Kidney tubule cell (primary cell): ENCODE measurements around the gene CD38.
"Not testable (repeated sequence)": the region's sequence is repeated elsewhere in the genome, so short reads cannot be mapped to it uniquely, and the experiment has no call there.

Experiments used
- DNase-seq: peaks from one replicate; pipeline ENCODE4 v3.0.0-alpha.2; 2018; ENCODE audit warnings: low spot score

CD38 gene

DNA sequence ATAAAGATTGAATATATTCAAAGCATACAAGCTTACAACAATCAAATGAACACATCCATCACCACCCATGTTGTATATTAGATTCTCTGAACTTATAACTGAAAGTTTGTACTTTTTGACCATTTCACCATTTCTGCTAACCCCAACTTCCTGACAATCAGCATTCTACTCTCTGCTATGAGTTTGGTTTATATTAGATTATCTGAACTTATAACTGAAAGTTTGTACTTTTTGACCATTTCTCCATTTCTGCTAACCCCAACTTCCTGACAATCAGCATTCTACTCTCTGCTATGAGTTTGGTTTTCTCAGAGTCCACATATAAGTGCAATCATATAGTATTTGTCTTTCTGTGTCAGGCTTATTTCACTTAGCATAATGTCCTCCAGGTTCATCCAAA lies 15.7 kb upstream of the CD38 start:
- not testable (repeated sequence) for DNase-seq

DNA sequence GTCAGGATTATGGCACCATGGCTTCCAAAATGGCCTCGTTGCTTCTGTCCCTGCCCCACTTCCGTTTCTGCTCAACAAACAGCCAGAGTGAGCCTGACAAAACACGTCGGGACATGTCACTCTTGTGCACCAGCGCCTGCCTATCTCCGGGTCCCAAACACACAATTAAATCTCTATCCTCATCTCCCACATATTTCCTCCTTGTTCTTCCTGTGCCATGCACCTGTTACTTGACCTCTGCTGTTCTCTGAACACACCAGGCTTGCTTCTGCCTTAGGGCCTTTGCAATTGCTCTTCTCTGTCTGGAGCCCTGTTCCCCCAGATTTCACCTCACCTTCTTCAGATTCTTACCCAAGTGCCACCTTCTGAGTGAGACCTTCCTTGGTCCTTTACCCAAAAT lies 12.7 kb upstream of the CD38 start:
- no peak for DNase-seq

DNA sequence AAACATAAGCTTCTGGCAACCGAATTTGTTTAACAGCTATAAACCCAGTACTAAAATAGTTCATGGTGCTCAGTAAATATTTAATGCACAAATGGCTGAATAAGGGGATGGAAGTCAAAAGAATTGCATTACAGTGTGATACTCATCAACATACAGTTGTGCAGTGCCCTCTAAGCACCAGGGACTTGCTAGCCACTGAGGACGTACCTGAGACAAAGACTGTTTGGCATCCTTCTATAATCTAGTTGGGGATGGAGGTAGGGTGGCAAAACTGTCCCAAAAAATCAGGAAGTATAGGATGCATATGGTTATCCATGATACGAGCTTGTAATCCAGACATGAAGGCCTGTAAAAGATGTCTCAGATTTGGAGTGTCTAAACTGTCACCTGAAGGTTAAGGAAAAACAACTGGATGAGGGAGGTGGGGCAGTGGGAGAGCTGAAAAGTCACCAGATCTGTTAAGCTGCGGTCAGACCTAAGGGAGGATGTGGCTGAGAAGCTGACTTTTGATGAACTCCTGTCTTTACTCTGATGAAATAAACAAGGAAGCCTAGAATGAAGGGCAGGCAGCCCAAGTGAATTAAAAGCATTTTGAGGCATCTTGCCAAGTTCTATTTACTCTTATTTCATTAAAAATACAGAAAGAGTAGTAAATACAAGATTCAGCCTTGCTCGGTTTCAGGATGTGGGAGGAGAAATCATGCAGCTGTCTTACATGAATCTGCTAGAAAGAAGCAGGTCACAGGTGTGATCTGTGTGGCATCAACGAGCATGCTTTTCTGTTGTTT lies 12.0 kb upstream of the CD38 start:
- DNase-seq: no peak

DNA sequence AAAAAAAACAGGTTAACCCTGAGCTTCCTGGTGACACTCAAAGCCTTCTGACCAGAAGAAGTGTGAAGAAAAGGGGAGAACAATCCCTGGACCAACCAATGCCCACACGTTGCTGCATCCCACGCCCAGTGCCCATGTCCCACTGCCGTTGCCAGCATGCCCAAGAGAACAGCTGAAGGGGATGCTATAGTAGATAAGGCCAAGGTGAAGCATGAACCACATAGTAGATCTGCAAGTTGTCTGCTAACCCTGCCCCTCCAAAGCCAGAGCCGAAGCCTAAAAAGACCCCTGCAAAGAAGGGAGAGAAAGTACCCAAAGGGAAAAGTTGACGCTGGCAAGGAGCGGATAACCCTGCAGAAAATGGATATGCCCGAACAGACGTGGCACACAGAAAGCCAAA lies 11.3 kb upstream of the CD38 start:
- DNase-seq: no peak

DNA sequence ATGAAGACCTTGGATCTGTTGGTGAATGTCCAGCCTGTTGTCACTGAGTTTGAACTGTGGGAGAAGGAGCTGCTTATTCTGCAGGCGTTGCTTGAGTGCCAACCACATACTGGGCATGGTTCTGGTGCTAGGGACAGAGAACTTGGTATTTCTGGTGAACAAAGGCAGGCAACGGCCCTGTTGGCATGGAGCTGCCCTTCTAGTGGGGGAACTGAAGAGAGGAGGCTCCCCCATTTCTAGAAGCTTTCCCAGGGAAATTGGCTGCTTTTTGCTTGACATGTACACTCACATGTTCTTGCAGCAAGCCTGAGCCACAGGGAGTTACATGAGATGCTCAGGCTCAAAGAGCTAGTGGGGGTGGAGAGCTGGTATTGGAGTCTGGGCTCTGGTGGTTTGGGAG lies 8.9 kb upstream of the CD38 start:
- DNase-seq: no peak

DNA sequence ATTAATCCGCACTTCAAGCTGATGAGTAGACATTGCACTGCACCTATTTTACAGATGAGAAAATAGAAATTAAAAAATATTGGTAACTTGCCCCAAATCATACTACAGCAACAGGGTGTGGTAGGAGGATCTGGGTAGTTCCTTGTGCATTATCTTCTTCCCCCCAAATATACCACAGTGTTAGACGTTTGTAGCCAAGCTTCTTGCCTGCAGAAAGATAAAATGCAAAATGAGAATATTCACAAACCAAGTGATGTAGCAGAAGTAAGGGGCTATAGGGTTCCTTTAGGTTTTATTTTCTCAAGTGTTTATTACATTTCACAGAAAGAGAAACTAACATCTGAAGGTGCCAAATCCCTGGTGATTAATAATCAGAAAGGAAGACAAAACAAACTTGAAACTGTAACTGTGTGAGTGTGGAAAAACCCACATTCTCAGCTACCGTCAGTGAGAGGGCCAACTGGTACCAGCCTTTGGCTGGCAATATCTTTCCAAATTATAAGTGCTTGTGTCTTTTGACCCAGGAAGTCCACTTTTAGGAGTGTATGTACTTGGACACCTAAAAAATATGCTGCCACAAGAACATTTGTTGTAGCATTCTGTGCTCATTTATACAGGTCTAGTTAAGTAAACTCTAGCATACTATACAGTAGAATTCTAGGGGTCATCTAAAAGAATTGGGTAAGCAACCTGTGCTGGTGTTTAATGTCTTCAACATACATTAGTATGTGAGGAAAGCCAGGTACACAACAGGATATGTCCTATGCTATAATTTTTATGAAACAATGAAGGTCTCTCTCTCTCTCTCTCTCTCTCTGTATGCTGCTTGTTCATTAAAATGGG lies 6.7 kb upstream of the CD38 start:
- DNase-seq: no peak

DNA sequence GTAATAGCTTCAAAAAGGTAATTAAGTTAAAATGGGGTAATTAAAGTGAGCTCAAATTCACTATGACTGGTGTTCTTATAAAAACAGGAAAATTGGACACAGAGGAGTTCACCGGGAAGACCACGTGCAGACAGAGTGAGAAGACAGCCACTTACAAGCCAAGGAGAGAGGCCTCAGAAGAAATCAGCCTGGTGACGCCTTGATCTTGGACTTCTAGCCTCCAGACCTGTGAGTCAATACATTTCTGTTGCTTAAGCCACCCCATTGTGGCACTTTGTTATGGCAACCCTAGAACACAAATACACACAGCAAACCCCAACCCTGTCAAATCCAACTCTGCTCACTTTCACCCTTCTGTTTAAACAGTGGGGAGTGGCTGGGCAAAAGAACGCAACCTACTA lies 4.1 kb upstream of the CD38 start:
- DNase-seq: no peak

DNA sequence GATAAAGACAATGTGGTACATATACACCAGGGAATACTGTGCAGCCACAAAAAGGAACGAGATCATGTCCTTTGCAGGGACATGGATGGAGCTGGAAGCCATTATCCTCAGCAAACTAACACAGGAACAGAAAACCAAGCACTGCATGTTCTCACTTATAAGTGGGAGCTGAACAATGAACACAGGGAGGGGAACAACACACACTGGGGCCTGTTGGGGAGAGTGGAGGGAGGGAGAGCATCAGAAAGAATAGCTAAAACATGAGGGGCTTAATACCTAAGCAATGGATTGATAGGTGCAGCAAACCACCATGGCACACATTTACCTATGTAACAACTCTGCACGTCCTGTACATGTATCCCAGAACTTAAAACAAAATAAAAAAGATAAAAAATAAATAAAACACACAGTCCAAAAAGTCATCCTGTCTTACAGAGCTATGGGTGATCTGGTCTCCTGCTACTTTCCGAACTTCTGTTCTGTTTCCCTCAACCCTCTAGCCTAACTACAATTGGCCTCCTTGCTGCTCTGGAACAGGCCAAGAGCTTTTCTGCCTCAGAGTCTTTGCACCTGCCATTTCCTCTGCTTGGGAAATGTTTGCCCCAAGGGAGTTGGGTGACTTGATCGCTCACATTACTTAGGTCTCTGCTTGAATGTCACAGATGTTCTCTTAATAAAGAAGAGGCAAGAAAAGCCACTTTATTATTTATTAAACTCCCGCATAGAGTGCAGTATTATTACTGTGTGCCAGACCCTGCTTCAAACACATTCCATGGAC lies 1.1 kb upstream of the CD38 start:
- DNase-seq: no peak

DNA sequence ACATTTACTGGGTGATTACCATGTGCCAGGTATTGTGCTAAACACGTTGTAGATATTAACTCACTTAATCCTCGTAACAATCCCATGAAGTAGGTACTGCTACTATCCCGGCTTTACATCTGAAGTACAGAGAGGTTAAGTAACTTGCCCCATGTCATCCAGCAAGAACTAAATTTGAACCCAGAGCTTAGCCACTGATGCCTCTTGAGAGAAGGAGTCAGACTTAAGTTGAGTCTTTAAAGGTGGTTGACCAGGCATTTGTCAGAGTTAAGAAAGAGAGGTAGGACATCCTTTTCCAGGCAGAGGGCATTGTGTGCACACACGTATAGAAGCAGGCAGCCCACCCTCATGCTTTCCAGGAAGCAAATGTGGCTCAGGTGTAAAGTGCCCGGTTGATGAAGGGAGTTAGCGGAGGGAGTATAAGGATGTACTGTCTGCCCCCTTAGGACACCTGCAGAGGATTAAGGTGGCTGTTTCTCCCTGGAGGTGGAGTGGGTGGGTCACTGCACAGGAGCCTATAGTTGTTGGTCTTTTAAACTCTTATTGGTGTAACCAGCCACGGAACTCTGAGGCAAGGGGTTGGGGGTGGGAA lies 335 bp upstream of the CD38 start:
- no peak for DNase-seq

DNA sequence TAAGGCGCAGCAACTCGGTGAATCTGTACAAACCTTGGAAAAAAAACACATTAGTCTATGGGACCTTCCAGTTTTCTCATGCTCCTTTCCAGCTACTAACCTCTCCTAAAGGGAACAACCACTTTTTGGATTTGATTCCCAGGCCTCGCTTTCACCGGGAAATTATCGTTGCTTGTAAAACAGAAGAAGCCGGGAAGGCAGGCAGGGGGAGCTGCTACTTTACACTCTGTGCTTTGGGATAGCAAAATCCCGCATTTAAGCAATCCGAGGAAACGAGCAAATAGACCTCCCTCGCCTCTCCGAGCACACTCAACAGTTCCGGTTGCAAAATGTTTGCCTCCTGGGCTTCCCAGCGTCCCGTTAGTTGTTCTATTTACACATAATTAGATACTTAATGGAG lies 1.2 kb downstream of the CD38 start:
- peak; percentile 42 for DNase-seq

DNA sequence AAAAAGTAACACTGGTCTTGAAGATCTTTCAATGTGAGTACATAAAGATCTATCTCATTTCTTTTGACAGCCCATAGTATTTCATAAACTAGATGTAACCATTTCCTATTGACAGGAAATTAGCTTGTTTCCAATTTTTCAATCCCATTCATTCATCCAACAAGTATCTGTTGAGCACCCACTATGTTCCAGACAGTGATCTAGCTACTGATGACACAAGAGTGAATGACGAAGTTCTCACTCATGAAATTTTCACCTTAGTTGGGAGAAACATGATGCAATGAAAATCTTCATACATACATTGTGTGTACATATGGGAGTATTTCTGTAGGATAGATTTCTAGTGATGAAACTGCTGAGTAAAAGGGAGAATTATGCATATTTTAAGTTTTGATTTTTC lies 1.7 kb downstream of the CD38 start:
- no peak for DNase-seq

DNA sequence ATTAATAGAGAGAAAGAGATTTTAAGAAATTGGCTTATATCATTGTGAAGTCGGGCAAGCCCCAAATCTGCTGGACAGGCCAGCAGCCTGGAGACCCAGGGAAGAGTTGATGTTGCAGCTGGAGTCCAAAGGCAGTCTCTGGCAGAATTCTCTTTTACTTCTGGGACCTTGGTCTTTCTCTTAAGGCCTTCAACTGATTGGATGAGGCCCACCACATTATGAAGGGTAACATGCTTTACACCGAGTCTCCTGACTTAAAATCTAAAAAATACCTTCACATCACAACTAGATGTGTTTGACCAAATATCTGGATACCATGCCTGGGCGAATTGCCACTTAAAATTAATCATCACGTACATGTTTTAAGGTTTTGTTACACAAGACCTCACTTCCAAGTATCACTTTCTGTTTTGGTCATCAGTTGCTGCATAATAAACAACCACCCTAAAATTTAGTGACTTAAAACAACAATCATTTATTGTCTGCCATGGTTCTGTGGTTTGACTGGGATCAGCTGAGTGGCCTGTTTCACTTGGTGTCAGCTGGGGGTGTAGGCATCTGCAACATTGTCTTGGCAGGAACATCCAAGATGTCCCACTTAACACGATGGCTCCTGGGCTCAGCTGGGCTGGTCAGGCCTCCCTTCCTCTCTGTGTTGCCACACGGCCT lies 3.4 kb downstream of the CD38 start:
- DNase-seq: no peak

DNA sequence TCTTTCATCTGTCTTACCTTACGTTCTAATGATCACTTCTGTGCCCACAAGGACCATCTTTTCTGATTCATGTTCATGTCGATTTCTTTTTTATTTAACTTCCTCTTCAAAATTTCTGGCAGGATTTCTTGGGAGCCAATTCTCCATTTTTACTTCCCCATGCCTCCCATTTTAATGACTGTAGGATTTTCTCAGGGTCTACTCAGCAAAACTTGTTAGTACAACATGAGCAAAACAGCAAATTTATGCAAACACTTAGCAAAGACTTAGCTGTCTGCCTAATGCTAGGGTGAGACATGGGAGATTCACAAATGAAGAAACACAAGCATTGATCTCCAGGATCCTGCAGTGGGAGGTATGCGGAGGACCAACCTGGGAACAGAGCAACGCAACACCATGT lies 5.5 kb downstream of the CD38 start:
- DNase-seq: no peak

DNA sequence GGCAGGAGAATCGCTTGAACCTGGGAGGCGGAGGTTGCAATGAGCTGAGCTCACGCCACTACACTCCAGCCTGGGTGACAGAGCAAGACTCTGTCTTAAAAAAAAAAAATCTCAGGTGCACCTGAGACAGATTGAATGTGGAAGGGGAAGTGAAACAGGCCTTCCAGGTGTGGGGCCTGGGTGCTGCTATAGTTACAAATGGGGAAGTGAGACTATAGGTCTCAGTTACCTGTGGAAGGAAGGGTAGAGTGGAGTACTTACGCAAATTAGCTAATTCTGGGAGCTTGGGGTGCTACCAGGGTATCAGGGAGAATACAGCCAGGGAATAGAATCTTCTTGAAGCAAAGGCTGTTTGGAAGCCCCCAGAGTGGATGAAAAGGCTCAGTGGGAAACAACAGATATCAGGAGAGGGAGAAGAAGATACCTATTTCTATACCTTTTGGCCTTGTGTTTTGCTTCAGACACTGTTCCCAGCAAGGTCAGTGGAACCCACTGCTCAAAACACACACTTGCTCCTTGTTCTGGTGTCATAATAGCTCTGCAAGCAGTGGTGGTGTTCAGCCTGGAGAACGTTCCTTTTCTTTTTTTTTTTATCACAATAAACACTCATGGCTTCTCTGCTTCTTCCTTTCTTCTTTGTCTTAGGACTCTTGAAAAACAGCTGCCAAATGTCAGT lies 7.0 kb downstream of the CD38 start:
- DNase-seq: no peak

DNA sequence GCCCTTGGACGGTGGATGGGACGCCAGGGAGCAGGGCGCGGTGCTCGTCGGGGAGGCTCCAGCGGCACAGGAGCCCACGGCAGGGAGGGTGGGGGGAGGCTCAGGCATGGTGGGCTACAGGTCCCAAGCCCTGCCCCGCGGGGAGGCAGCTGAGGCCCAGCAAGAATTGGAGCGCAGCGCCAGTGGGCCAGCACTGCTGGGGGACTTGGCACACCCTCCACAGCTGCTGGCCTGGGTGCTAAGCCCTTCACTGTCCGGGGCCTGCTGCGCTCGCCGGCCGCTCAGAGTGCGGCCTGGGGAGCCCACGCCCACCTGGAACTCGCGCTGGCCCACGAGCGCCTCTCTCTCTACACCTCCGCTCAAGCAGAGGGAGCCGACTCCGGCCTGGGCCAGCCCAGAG lies 8.6 kb downstream of the CD38 start:
- DNase-seq: no peak

DNA sequence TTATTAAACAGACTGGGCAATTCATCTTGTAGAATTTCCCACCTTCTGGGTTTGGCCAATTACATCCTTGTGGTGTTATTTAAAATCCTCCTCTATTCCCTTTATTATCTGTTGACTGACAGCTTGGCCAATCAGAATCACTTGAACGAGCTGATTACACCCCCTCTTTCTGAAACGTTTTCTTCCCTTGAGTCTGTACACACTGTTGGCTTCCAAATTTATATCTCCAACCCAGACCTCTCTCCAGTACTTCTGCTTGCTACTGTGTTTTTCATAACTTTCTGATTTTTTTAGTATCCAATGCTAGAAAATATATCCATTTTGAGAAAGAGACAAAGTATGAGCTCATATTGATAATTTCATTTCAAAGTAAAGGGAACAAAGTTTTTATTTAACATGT lies 14.8 kb downstream of the CD38 start:
- DNase-seq: no peak

DNA sequence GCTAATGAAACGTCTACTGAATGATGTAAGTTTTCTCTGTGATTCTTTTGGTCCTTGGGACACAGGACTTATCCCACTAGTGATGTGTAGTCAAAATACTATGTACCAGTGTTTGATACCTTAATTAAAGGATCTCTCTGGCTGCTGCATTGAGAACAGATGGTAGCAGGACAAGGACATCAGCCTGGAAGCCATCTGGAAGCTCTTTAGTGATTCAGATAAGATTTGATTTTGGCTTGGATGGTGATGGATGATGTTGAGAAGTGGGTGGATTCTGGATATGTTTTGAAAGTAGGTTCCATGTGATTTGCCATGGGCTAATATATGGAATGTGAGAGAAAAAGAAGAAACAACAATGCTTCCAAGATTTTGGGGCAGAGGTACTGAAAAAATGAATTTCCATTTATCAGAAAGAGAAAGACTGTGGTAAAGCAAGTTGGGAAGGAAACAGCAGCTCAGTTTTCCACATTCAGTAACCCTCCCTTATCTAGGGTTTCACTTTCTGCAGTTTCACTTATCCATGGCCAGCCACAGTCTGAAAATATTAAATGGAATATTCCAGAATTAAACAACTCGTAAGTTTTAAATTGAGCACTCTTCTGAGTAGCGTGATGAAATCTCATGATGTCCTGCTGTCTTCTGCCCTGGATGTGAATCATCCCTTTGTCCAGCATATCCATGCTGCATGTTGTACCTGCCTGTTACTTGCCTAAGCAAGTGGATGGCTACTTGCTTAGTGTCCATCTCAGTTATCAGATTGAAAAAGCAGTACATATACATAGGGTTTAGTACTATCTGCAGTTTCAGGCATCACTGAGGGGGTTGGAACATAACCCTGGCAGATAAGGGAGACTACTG lies 15.6 kb downstream of the CD38 start:
- DNase-seq: no peak

DNA sequence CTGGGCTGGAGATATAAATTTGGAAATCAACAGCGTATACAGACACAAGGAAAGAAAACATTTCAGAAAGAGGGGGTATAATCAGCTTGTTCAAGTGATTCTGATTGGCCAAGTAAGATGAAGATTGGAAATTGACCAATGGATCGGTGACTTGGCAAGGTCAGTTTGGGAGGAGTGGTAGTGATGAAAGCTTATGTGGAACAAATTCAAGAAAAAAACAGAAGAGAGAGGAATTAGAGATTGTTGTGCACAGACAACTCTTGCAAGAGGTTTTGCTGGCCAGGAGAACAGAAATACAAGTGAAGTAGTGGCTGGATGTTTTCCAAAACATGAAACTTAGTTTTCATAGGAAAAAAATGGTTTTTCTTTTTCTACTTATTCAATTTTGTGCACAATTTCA lies 16.3 kb downstream of the CD38 start:
- DNase-seq: no peak

DNA sequence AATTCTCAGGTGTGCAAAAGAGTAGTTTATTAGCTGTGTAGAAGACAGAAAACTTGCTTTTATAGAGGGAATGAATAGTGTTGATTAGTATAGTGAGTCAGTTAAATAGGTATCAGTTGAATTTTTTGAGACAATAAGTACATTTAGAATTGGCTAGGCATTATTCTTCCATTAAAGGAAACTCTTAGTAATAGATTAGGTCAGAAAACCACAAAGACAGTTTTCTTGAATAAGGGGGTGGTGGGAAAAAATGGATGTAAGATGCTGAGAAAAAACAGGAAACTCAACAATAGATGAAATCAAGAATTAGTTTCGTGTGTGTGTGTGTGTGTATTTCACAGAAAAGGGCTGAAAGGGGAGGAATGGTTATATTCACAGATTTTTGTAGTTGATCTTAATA lies 16.8 kb downstream of the CD38 start:
- no peak for DNase-seq

DNA sequence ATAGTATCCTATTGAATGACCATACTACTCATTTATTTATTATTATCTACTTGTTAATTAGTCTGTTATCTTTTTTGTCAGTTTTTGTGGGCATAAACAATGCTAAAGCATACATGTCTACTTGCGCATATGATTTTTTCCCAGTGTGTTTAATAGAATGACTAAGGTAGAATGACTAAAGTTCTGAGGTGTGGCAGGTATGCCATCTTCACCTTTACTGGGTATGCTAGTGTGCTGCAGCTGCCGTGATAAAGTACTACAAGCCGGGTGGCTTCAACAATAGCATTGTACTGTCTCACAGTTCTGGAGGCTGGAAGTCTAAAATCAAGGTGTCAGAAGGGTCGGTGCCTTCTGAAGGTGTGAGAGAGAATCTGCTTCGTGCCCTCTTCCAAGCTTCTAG lies 19.2 kb downstream of the CD38 start:
- no peak for DNase-seq
